Stimulated activated CD8-positive, alpha-beta memory T cell treated with anti-CD3 and anti-CD28 coated beads, Interleukin-15, amount 100 ng/mL, for 24 hours (primary cell): ENCODE data around the gene EIF5AL1.

Experiments used
- DNase-seq: peaks from one replicate; pipeline ENCODE4 v3.0.0-alpha.2; 2020; ENCODE audit warnings: low read depth

Gene EIF5AL1

DNA sequence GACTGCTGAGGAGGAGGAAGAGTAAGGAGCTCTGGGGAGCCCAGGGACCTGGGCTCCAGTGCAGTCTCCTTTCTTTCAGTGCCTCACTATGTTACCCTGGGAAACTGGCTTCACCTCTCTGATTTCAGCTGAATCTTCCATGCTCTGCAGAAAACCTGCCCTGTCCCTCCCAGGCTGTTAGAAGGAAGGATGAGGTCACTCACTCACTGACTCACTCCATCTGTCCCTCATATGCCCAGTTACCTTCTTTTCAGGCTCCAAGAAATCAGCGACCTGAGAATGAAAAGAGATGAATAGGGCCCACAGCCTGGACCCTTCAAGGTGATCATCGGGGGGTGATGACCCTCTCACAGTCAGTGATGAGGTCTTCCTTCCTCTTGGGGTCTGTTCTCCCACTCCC, 47.4 kb downstream of the EIF5AL1 start:
- no peak for DNase-seq

DNA sequence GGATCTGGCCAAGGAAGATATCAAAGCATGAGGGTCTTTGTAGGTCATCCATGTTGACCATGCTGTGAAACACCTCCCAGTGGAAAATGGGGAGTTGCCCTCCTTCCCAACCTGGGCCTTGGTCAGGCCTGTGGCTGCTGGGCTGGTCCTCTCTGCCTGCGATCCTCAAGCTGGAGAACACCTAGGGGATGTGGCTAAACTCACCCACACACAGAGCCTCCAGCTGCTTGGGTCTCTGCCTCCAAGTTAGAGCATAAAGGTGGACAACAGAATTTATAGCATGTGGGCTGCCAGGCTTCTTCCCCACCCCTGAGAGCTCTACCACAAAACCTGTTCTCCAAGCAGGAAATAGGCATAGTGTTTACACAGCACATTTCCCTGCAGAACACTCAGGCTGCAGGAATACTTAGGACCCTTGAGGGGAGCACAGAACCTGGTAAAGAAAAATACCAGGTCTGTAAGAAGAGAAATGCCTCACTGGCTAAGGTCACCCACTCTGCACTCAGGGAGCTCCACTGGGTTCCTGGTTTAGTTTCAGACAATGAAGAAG, 47.9 kb downstream of the EIF5AL1 start, which contains the start of gene SFTPA2:
SFTPA2 (minus strand) TSS at position 248 of the 550 bp plus-strand sequence. CDS start 924 bp downstream, outside the sequence.
- DNase-seq: no peak

- no peak for DNase-seq
Measured at GRCh38 chr10:79561257-79561656, 48.9 kb downstream of the EIF5AL1 start.

GRCh38 chr10:79562135-79562756, 49.9 kb downstream of the EIF5AL1 start:
- peak; percentile 30 for DNase-seq

GRCh38 chr10:79563426-79563825, 51.1 kb downstream of the EIF5AL1 start:
- DNase-seq: no peak
